ENCODE measurements around the gene VAPA. TPM values are rescaled to one million over a fixed set of nuclear protein-coding genes. Genes with fewer than 3 reads are reported as not detected.
A peak's percentile ranks its signal among the peaks of the same experiment; 100 is the strongest.

Gene VAPA
- total RNA-seq, 1 donor = 436 TPM

GRCh38 chr18:9946831-9947230 lies 33.0 kb downstream of the VAPA start:
- no peak overlapping the region for H3K4me3 ChIP-seq (ENCODE audit: low read depth, low read length)
- DNase-seq (ENCODE audit: low read depth) = no peak
- TF ChIP-seq CTCF (IDR thresholded peaks at IDR 0.05; ENCODE audit: insufficient read depth, low read length) = no peak

GRCh38 chr18:9947248-9947647 lies 33.4 kb downstream of the VAPA start:
- TF ChIP-seq CTCF (IDR thresholded peaks at IDR 0.05; ENCODE audit: insufficient read depth, low read length) = no peak
- no peak overlapping the region for H3K4me3 ChIP-seq (ENCODE audit: low read depth, low read length)
- no peak for DNase-seq (ENCODE audit: low read depth)

GRCh38 chr18:9949315-9949714 lies 35.5 kb downstream of the VAPA start:
- no peak overlapping the region for H3K4me3 ChIP-seq (ENCODE audit: low read depth, low read length)
- no peak for TF ChIP-seq CTCF (IDR thresholded peaks at IDR 0.05; ENCODE audit: insufficient read depth, low read length)
- no peak for DNase-seq (ENCODE audit: low read depth)

- TF ChIP-seq CTCF (IDR thresholded peaks at IDR 0.05; ENCODE audit: insufficient read depth, low read length) = no peak
- no peak for DNase-seq (ENCODE audit: low read depth)
- H3K4me3 ChIP-seq (ENCODE audit: low read depth, low read length) = no peak overlapping the region
These were observed 36.0 kb downstream of the VAPA start for GRCh38 chr18:9949861-9950260.

- DNase-seq (ENCODE audit: low read depth) = peak; percentile 62
- no peak overlapping the region for H3K4me3 ChIP-seq (ENCODE audit: low read depth, low read length)
- TF ChIP-seq CTCF (IDR thresholded peaks at IDR 0.05; ENCODE audit: insufficient read depth, low read length) = no peak
These were observed 36.6 kb downstream of the VAPA start for GRCh38 chr18:9950289-9951016.

- TF ChIP-seq CTCF (IDR thresholded peaks at IDR 0.05; ENCODE audit: insufficient read depth, low read length) = peak; percentile 82
- no peak overlapping the region for H3K4me3 ChIP-seq (ENCODE audit: low read depth, low read length)
- peak; percentile 81 for DNase-seq (ENCODE audit: low read depth)
These were observed 37.4 kb downstream of the VAPA start for GRCh38 chr18:9951022-9951859.

All from fibroblast of the aortic adventitia (primary cell).